A549 (cell line): ENCODE measurements around the gene SH3BP5L.

Source experiments
- BHLHE40 ChIP-seq: IDR thresholded peaks from 2 replicates; pipeline ENCODE4 v1.6.1; 2012; ENCODE audit warnings: low read depth, low read length, inconsistent platforms
- CBX2 ChIP-seq: fragments of 200-600 bp; sonication (generic); IDR thresholded peaks from 2 replicates; pipeline ENCODE4 v1.6.1; 2016; ENCODE audit warnings: low read depth, mild to moderate bottlenecking, borderline replicate concordance
- CBX8 ChIP-seq: fragments of 200-600 bp; sonication (generic); IDR thresholded peaks from 2 replicates; pipeline ENCODE4 v1.6.1; 2016
- CHD2 ChIP-seq: fragments of 150-350 bp; IDR thresholded peaks from 2 replicates; pipeline ENCODE4 v1.6.1; 2014; ENCODE audit warnings: low read length; ENCODE audit not compliant: partially characterized antibody
- CTCF ChIP-seq: fragments of >200 bp; sonication (Bioruptor Twin); formaldehyde crosslinking; IDR thresholded peaks from 3 replicates; pipeline ENCODE4 v1.5.1; 2016
- EHMT2 ChIP-seq: fragments of 200-600 bp; sonication (generic); IDR thresholded peaks from 2 replicates; pipeline ENCODE4 v1.6.1; 2016; ENCODE audit warnings: antibody characterized with exemption, low read depth, mild to moderate bottlenecking, moderate library complexity
- EP300 ChIP-seq, 2 experiments: fragments of >200 bp; sonication (Bioruptor Twin); formaldehyde crosslinking; IDR thresholded peaks; 2 replicates in 1 of 2; 3 replicates in 1 of 2; pipeline ENCODE4 v1.6.1; 2016 to 2017
- JUN ChIP-seq, 2 experiments: fragments of >200 bp; sonication (Bioruptor Twin); formaldehyde crosslinking; IDR thresholded peaks; 2 replicates in 1 of 2; 3 replicates in 1 of 2; pipeline ENCODE4 v1.6.1; 2016 to 2017
- MAFK ChIP-seq: fragments of 450-650 bp; IDR thresholded peaks from 2 replicates; pipeline ENCODE4 v1.6.1; 2014; ENCODE audit not compliant: partially characterized antibody
- NR3C1 ChIP-seq: fragments of >200 bp; sonication (Bioruptor Twin); formaldehyde crosslinking; IDR thresholded peaks from 3 replicates; pipeline ENCODE4 v1.6.1; 2017
- RAD21 ChIP-seq, 2 experiments: fragments of >200 bp in 1 of 2; sonication (Bioruptor Twin) in 1 of 2; formaldehyde crosslinking in 1 of 2; IDR thresholded peaks in 1 of 2; conservative IDR thresholded peaks in 1 of 2; 2 replicates in 1 of 2; 3 replicates in 1 of 2; pipeline ENCODE4 v1.6.1; 2012 to 2018; ENCODE audit warnings: inconsistent platforms in 1 of 2

- no peak for TF ChIP-seq EHMT2
- TF ChIP-seq CTCF = no peak
- no peak for TF ChIP-seq EP300 (IDR thresholded peaks at IDR 0.05)
- TF ChIP-seq MAFK = no peak
- no peak for TF ChIP-seq BHLHE40
- TF ChIP-seq CBX8 = no peak
- TF ChIP-seq CBX2 = no peak
- no peak for TF ChIP-seq NR3C1
- TF ChIP-seq RAD21 (conservative IDR thresholded peaks at IDR 0.05 in 1 of 2, IDR thresholded peaks at IDR 0.05 in 1 of 2) = no peak
- peak in 1 of 2 experiments; percentile 35; a peak in 1 of 5 replicates for TF ChIP-seq JUN (IDR thresholded peaks at IDR 0.05)
- no peak for TF ChIP-seq CHD2
Measured at GRCh38 chr1:248862998-248863881, 37.5 kb upstream of the SH3BP5L start.
